ENCODE results near the gene BBIP1. TPM values are rescaled to one million over a fixed set of nuclear protein-coding genes. Genes with fewer than 3 reads are reported as not detected.

BBIP1 gene
- total and polyA plus RNA-seq, 4 donors = 20.5 to 42.4 (median 30.6) TPM

- TF ChIP-seq CTCF (IDR thresholded peaks at IDR 0.05; ENCODE audit: control extremely low read depth, extremely low read depth) = no peak
- ATAC-seq (ENCODE audit: insufficient read depth, low FRiP score) = no peak
- peak; percentile 51 to 88 (median 69) for DNase-seq
- Histone ChIP-seq H3K4me1 (ENCODE audit: control insufficient read depth in 5 of 5, insufficient read depth in 5 of 5, low read length in 5 of 5) (peaks cover 10 to 29% (median 23%) of the 10 kb centered on the region in 5 donors), H3K9me3 (ENCODE audit: control insufficient read depth in 4 of 4, insufficient read depth in 3 of 4, low read length in 3 of 4) (no peaks in the 10 kb centered on the region), H3K27ac (ENCODE audit: low read depth in 1 of 2, low read length in 1 of 2) (peak overlapping the region in 1 of 2 donors; percentile 52), H3K4me3 (no peak overlapping the region), H3K27me3 (ENCODE audit: control insufficient read depth in 3 of 3, insufficient read depth in 3 of 3, low read length in 2 of 3) (no peaks in the 10 kb centered on the region), H3K9ac (ENCODE audit: insufficient read depth in 1 of 2, low read length in 2 of 2) (peak overlapping the region in 1 of 2 donors; percentile 25), H3K36me3 (ENCODE audit: control insufficient read depth in 4 of 4, insufficient read depth in 4 of 4, low read length in 4 of 4) (no peaks in the 10 kb centered on the region)
- WGBS, 2 donors = 41 to 43% methylated on average over 12 of the region's 12 CpGs
These were observed 61.5 kb downstream of the BBIP1 start for GRCh38 chr10:110857265-110858171.

GRCh38 chr10:110853921-110854605 is 64.9 kb downstream of the BBIP1 start:
- no peak for TF ChIP-seq CTCF (IDR thresholded peaks at IDR 0.05; ENCODE audit: control extremely low read depth, extremely low read depth)
- no peaks in the 10 kb centered on the region for H3K27me3 ChIP-seq (ENCODE audit: control insufficient read depth in 3 of 3, insufficient read depth in 3 of 3, low read length in 2 of 3)
- no peak for DNase-seq
- H3K4me1 ChIP-seq (ENCODE audit: control insufficient read depth in 5 of 5, insufficient read depth in 5 of 5, low read length in 5 of 5) = peaks cover 3 to 15% (median 11%) of the 10 kb centered on the region in 5 donors
- no peak overlapping the region for H3K9ac ChIP-seq (ENCODE audit: insufficient read depth in 1 of 2, low read length in 2 of 2)
- no peak overlapping the region for H3K4me3 ChIP-seq
- no peak overlapping the region for H3K27ac ChIP-seq (ENCODE audit: low read depth in 1 of 2, low read length in 1 of 2)
- peaks cover 0 to 1% (median 0%) of the 10 kb centered on the region in 4 donors for H3K9me3 ChIP-seq (ENCODE audit: control insufficient read depth in 4 of 4, insufficient read depth in 3 of 4, low read length in 3 of 4)
- H3K36me3 ChIP-seq (ENCODE audit: control insufficient read depth in 4 of 4, insufficient read depth in 4 of 4, low read length in 4 of 4) = no peaks in the 10 kb centered on the region
- no peak for ATAC-seq (ENCODE audit: insufficient read depth, low FRiP score)

DNA sequence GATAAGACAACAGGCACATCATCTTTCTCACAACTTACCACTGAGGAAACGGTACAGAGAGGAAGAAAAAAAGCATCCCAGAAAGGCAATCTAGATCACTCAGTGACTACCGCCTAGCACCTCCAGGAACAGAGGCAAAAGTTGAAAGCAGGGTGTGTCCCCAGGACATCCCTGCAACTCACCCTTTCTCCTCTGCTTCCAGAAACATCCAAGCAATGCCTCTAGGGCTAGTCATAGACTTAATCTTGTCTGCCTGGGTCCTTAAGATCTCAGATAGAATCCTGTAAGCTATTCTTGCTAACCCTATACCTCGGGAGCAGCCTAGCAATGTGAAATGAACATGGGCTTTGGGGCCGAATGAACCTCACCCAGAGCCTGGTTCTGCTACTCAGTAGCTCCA is 66.0 kb downstream of the BBIP1 start:
- ATAC-seq (ENCODE audit: insufficient read depth, low FRiP score) (no peak), DNase-seq (no peak)
- WGBS, 2 donors = 66 to 79% methylated on average over 4 of the region's 4 CpGs
- no peak for TF ChIP-seq CTCF (IDR thresholded peaks at IDR 0.05; ENCODE audit: control extremely low read depth, extremely low read depth)
- H3K9me3 ChIP-seq (ENCODE audit: control insufficient read depth in 4 of 4, insufficient read depth in 3 of 4, low read length in 3 of 4) = peaks cover 0 to 1% (median 0%) of the 10 kb centered on the region in 4 donors
- no peaks in the 10 kb centered on the region for H3K36me3 ChIP-seq (ENCODE audit: control insufficient read depth in 4 of 4, insufficient read depth in 4 of 4, low read length in 4 of 4)
- H3K27me3 ChIP-seq (ENCODE audit: control insufficient read depth in 3 of 3, insufficient read depth in 3 of 3, low read length in 2 of 3) = no peaks in the 10 kb centered on the region
- H3K4me3 ChIP-seq = no peak overlapping the region
- no peak overlapping the region for H3K27ac ChIP-seq (ENCODE audit: low read depth in 1 of 2, low read length in 1 of 2)
- peaks cover 3 to 14% (median 4%) of the 10 kb centered on the region in 5 donors for H3K4me1 ChIP-seq (ENCODE audit: control insufficient read depth in 5 of 5, insufficient read depth in 5 of 5, low read length in 5 of 5)
- no peak overlapping the region for H3K9ac ChIP-seq (ENCODE audit: insufficient read depth in 1 of 2, low read length in 2 of 2)

Data from lung (tissue), 12 donors.